Activated CD4-positive, alpha-beta T cell treated with anti-CD3 and anti-CD28 coated beads, Interleukin-2, amount 50 U/mL, for 16 hours (primary cell): ENCODE data around the gene TAOK2.

Experiments
- DNase-seq: peaks from one replicate; pipeline ENCODE4 v3.0.0-alpha.2; 2020

Gene TAOK2

GRCh38 chr16:29963021-29963743, 10.5 kb upstream of the TAOK2 start:
- no peak for DNase-seq

GRCh38 chr16:29968205-29968604, 5.5 kb upstream of the TAOK2 start:
- no peak for DNase-seq

GRCh38 chr16:29971304-29971703, 2.4 kb upstream of the TAOK2 start:
- no peak for DNase-seq

GRCh38 chr16:29972500-29972899, 1.2 kb upstream of the TAOK2 start:
- no peak for DNase-seq

- no peak for DNase-seq
These were observed 680 bp upstream of the TAOK2 start for GRCh38 chr16:29972992-29973383.

GRCh38 chr16:29974291-29975133, 844 bp downstream of the TAOK2 start:
- no peak for DNase-seq

GRCh38 chr16:29975134-29975538, 1.5 kb downstream of the TAOK2 start:
- DNase-seq, result no peak

- no peak for DNase-seq
These were observed 2.3 kb downstream of the TAOK2 start for GRCh38 chr16:29975811-29976511.

GRCh38 chr16:29977063-29977825, 3.6 kb downstream of the TAOK2 start:
- DNase-seq, result no peak

- no peak for DNase-seq
These were observed 4.4 kb downstream of the TAOK2 start for GRCh38 chr16:29978081-29978480.

GRCh38 chr16:29978564-29979270, 5.0 kb downstream of the TAOK2 start:
- DNase-seq, result no peak

GRCh38 chr16:29982560-29983419, 9.1 kb downstream of the TAOK2 start:
- DNase-seq, result no peak

GRCh38 chr16:29983420-29984136, 9.9 kb downstream of the TAOK2 start:
- DNase-seq, result no peak

- DNase-seq, result no peak
These were observed 10.6 kb downstream of the TAOK2 start for GRCh38 chr16:29984137-29984763.

- no peak for DNase-seq
These were observed 11.1 kb downstream of the TAOK2 start for GRCh38 chr16:29984764-29985147.

- no peak for DNase-seq
These were observed 11.7 kb downstream of the TAOK2 start for GRCh38 chr16:29985271-29985811.

GRCh38 chr16:29986231-29986630, 12.6 kb downstream of the TAOK2 start:
- DNase-seq, result no peak

GRCh38 chr16:29986931-29987330, 13.3 kb downstream of the TAOK2 start:
- DNase-seq, result no peak

- DNase-seq, result no peak
These were observed 13.9 kb downstream of the TAOK2 start for GRCh38 chr16:29987371-29988085.
